ENCODE measurements around the gene OTUD5. TPM values are rescaled to one million over a fixed set of nuclear protein-coding genes. Genes with fewer than 3 reads are reported as not detected.

The OTUD5 gene
- total and polyA plus RNA-seq, 8 donors = 38.1 to 60.4 (median 58.2) TPM

- H3K27ac ChIP-seq = no peak overlapping the region
- DNase-seq (no peak), ATAC-seq (no peak)
- peaks cover 0 to 73% of the 10 kb centered on the region in 2 donors for H3K36me3 ChIP-seq
- H3K27me3 ChIP-seq = no peaks in the 10 kb centered on the region
- no peak for TF ChIP-seq CTCF (IDR thresholded peaks at IDR 0.05)
- H3K9me3 ChIP-seq = no peaks in the 10 kb centered on the region
- H3K4me3 ChIP-seq = no peak overlapping the region
- H3K4me1 ChIP-seq = no peaks in the 10 kb centered on the region
- intact Hi-C loops (cut with DNase I) = no loop called here
These were observed 52.2 kb downstream of the OTUD5 start for GRCh38 chrX:48905090-48905790.

- no peak for TF ChIP-seq CTCF (IDR thresholded peaks at IDR 0.05)
- Histone ChIP-seq H3K36me3 (peaks cover 0 to 72% of the 10 kb centered on the region in 2 donors), H3K4me3 (no peak overlapping the region), H3K27me3 (no peaks in the 10 kb centered on the region), H3K27ac (no peak overlapping the region), H3K9me3 (no peaks in the 10 kb centered on the region), H3K4me1 (no peaks in the 10 kb centered on the region)
- no peak for DNase-seq
- no peak for ATAC-seq
- intact Hi-C loops (cut with DNase I) = no loop called here
These were observed 52.8 kb downstream of the OTUD5 start for GRCh38 chrX:48904626-48905025.

DNA sequence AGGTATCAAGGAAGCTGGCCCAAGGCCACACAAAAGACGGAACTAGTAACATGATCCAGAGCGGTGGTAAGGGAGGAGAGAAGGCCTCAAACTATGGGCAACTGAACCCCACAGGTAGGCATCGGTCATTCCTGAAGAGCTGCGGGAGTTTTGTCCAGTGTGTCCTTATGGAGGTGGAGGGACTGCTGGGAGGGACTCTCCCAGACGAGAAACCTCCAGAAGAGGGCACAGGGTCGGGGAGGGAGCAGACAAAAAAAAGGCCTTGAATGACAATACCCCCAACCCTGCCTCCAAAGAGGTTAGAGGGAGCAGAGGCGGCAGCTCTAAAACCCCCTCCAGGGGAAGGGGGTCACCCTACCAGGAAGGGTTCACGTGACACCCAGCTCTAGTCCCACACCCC lies 53.2 kb downstream of the OTUD5 start:
- H3K27me3 ChIP-seq = no peaks in the 10 kb centered on the region
- no peak overlapping the region for H3K27ac ChIP-seq
- DNase-seq (no peak), ATAC-seq (no peak)
- intact Hi-C loops (cut with DNase I) = no loop called here
- H3K4me1 ChIP-seq = peaks cover 0 to 3% of the 10 kb centered on the region in 2 donors
- no peak overlapping the region for H3K4me3 ChIP-seq
- TF ChIP-seq CTCF (IDR thresholded peaks at IDR 0.05) = no peak
- peaks cover 0 to 67% of the 10 kb centered on the region in 2 donors for H3K36me3 ChIP-seq
- H3K9me3 ChIP-seq = no peaks in the 10 kb centered on the region

DNA sequence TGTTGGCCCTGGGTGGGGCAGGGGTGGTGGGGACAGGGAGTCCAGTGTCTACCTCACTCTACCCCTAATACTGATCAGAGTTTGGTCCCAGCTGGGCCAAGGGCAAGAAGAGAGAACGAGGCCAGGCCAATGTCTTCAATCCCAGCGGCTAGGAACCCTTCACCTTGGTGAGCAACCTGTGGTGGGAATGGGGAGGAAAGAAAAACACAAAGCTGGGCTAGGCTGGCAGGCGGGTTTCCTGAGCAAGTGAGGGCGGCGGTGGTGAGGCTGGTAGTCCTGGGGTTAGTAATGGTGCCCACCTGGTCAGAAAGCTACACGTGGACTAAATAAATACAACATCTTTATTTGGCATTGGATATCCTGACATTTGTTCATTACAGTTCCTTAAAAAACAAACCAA lies 54.1 kb downstream of the OTUD5 start:
- intact Hi-C loops (cut with DNase I) = no loop called here
- no peak for TF ChIP-seq CTCF (IDR thresholded peaks at IDR 0.05)

GRCh38 chrX:48902776-48903175 lies 54.6 kb downstream of the OTUD5 start:
- Histone ChIP-seq H3K4me3 (no peak overlapping the region), H3K4me1 (peaks cover 0 to 11% of the 10 kb centered on the region in 2 donors), H3K27ac (no peak overlapping the region), H3K36me3 (peaks cover 0 to 64% of the 10 kb centered on the region in 2 donors), H3K9me3 (no peaks in the 10 kb centered on the region), H3K27me3 (no peaks in the 10 kb centered on the region)
- ATAC-seq (no peak), DNase-seq (no peak)
- intact Hi-C loops (cut with DNase I) = no loop called here
- TF ChIP-seq CTCF (IDR thresholded peaks at IDR 0.05) = no peak

More for the DNA sequence above, 54.1 kb downstream of the OTUD5 start:
- H3K4me3 ChIP-seq = no peak overlapping the region
- DNase-seq (no peak), ATAC-seq (no peak)
- H3K9me3 ChIP-seq = no peaks in the 10 kb centered on the region
- H3K4me1 ChIP-seq = peaks cover 0 to 11% of the 10 kb centered on the region in 2 donors
- no peaks in the 10 kb centered on the region for H3K27me3 ChIP-seq
- no peak overlapping the region for H3K27ac ChIP-seq
- H3K36me3 ChIP-seq = peaks cover 0 to 64% of the 10 kb centered on the region in 2 donors
